IMR-90 (cell line): ENCODE measurements around the gene OR2F1. TPM values are rescaled to one million over a fixed set of nuclear protein-coding genes. Genes with fewer than 3 reads are reported as not detected.

ENCODE experiments used
- ATAC-seq: fragments of 200-7000 bp; cut with Tn5 transposase; 2 replicates; pipeline ENCODE4 v1.9.1; 2020; ENCODE audit warnings: low read depth, mild to moderate bottlenecking, moderate library complexity
- BruUV-seq: library from RNA; stranded (reverse); fragments of 400-500 nt; replicated peaks from 2 replicates; lab custom pipeline; 2021; lab: Mats Ljungman, UMichigan
- CTCF ChIA-PET: fragments of 300-600 bp; formaldehyde crosslinking; extraction: SDS; loops from one replicate; lab custom pipeline; 2021; ENCODE audit warnings: antibody characterized with exemption; lab: Yijun Ruan, JAX
- POLR2A ChIA-PET: fragments of 300-600 bp; sonication (Branson Sonifier 250); formaldehyde crosslinking; loops from one replicate; lab custom pipeline; 2022; ENCODE audit warnings: antibody characterized with exemption; ENCODE audit not compliant: unreplicated experiment; lab: Charles Lee
- DNase-seq: peaks from one replicate; pipeline ENCODE4 v3.0.0; 2013
- H2AFZ ChIP-seq: replicated peaks from 2 replicates; pipeline ENCODE3; 2013; ENCODE audit warnings: low read length, mild to moderate bottlenecking; ENCODE audit not compliant: poor library complexity
- H2AK5ac ChIP-seq: 2 replicates; pipeline ENCODE4 v1.6.1; 2013; ENCODE audit warnings: low read depth, low read length, inconsistent platforms
- H2AK9ac ChIP-seq: replicated peaks from 2 replicates; pipeline ENCODE3; 2013; ENCODE audit warnings: mild to moderate bottlenecking, low read depth, low read length, moderate library complexity; ENCODE audit not compliant: poor library complexity
- H2BK120ac ChIP-seq: 2 replicates; pipeline ENCODE4 v1.6.1; 2013; ENCODE audit warnings: low read depth, low read length, inconsistent platforms
- H2BK15ac ChIP-seq: 3 replicates; pipeline ENCODE4 v1.6.1; 2013; ENCODE audit warnings: low read depth, low read length, inconsistent platforms
- H2BK20ac ChIP-seq: 2 replicates; pipeline ENCODE4 v1.6.1; 2013; ENCODE audit warnings: low read depth, mild to moderate bottlenecking, inconsistent platforms, low read length, moderate library complexity
- H2BK5ac ChIP-seq: 2 replicates; pipeline ENCODE4 v1.6.1; 2013; ENCODE audit warnings: mild to moderate bottlenecking, low read depth, low read length, inconsistent platforms; ENCODE audit not compliant: poor library complexity, severe bottlenecking
- H3K14ac ChIP-seq: replicated peaks from 2 replicates; pipeline ENCODE4 v1.6.1; 2013; ENCODE audit warnings: low read depth, low read length, inconsistent platforms
- H3K18ac ChIP-seq: 2 replicates; pipeline ENCODE4 v1.6.1; 2013; ENCODE audit warnings: low read depth, low read length, control low read depth
- H3K23ac ChIP-seq: 2 replicates; pipeline ENCODE4 v1.6.1; 2013; ENCODE audit warnings: low read depth, low read length, inconsistent platforms
- H3K27ac ChIP-seq: 2 replicates; pipeline ENCODE4 v1.5.1; 2013; ENCODE audit warnings: mild to moderate bottlenecking, control low read depth, low read length; ENCODE audit not compliant: insufficient read depth
- H3K27me3 ChIP-seq: 2 replicates; pipeline ENCODE4 v1.6.1; 2013; ENCODE audit warnings: low read length; ENCODE audit not compliant: control insufficient read depth, insufficient read depth
- H3K36me3 ChIP-seq: 2 replicates; pipeline ENCODE4 v1.6.1; 2013; ENCODE audit warnings: low read length, mixed read lengths; ENCODE audit not compliant: control insufficient read depth, insufficient read depth
- H3K4ac ChIP-seq: 2 replicates; pipeline ENCODE4 v1.6.1; 2013; ENCODE audit warnings: low read depth, low read length, inconsistent platforms
- H3K4me1 ChIP-seq: 2 replicates; pipeline ENCODE4 v1.6.1; 2013; ENCODE audit warnings: low read length, mixed read lengths; ENCODE audit not compliant: control insufficient read depth, insufficient read depth
- H3K4me2 ChIP-seq: 2 replicates; pipeline ENCODE4 v1.6.1; 2013; ENCODE audit warnings: low read depth, mild to moderate bottlenecking, control low read depth, low read length, moderate library complexity
- H3K4me3 ChIP-seq: 2 replicates; pipeline ENCODE4 v1.5.1; 2013; ENCODE audit warnings: low read depth, mild to moderate bottlenecking, control low read depth, low read length, moderate library complexity; ENCODE audit not compliant: insufficient read depth
- H3K56ac ChIP-seq: 2 replicates; pipeline ENCODE4 v1.6.1; 2013; ENCODE audit warnings: low read length, inconsistent platforms; ENCODE audit not compliant: insufficient read depth; ENCODE audit errors: extremely low read depth
- H3K79me1 ChIP-seq, 2 experiments: 2 replicates each; pipeline ENCODE4 v1.6.1; 2013; ENCODE audit warnings: low read length in 2 of 2, inconsistent platforms in 1 of 2, low read depth in 1 of 2
- H3K9ac ChIP-seq: 2 replicates; pipeline ENCODE4 v1.6.1; 2013; ENCODE audit warnings: low read depth, low read length, control low read depth
- H3K9me1 ChIP-seq: 2 replicates; pipeline ENCODE4 v1.6.1; 2013; ENCODE audit warnings: low read length, inconsistent platforms; ENCODE audit not compliant: insufficient read depth
- H3K9me3 ChIP-seq: 2 replicates; pipeline ENCODE4 v1.6.1; 2013; ENCODE audit warnings: low read length; ENCODE audit not compliant: control insufficient read depth, insufficient read depth
- H4K20me1 ChIP-seq: 2 replicates; pipeline ENCODE4 v1.6.1; 2013; ENCODE audit warnings: low read length, inconsistent platforms; ENCODE audit not compliant: insufficient read depth
- H4K5ac ChIP-seq: 2 replicates; pipeline ENCODE4 v1.6.1; 2013; ENCODE audit warnings: mild to moderate bottlenecking, low read depth, low read length, control low read depth
- H4K8ac ChIP-seq, 2 experiments: 2 replicates each; pipeline ENCODE4 v1.6.1; 2013; ENCODE audit warnings: low read depth in 2 of 2, low read length in 2 of 2, control low read depth in 1 of 2, inconsistent platforms in 1 of 2
- H4K91ac ChIP-seq: 2 replicates; pipeline ENCODE4 v1.6.1; 2013; ENCODE audit warnings: low read depth, low read length, inconsistent platforms; ENCODE audit not compliant: insufficient read depth
- BHLHE40 ChIP-seq: fragments of 150-350 bp; IDR thresholded peaks from 2 replicates; pipeline ENCODE4 v1.6.1; 2016; ENCODE audit warnings: mild to moderate bottlenecking, low read depth, low read length
- CEBPB ChIP-seq: IDR thresholded peaks from 2 replicates; pipeline ENCODE4 v1.6.1; 2012; ENCODE audit warnings: low read depth, low read length, improper control_type of control experiment
- CHD1 ChIP-seq: IDR thresholded peaks from 2 replicates; pipeline ENCODE4 v1.6.1; 2012; ENCODE audit warnings: low read depth, low read length, improper control_type of control experiment
- CTCF ChIP-seq: conservative IDR thresholded peaks from 2 replicates; pipeline ENCODE4 v1.5.1; 2012; ENCODE audit warnings: mild to moderate bottlenecking, low read depth, low read length, improper control_type of control experiment
- ELK1 ChIP-seq: fragments of 150-350 bp; IDR thresholded peaks from 2 replicates; pipeline ENCODE4 v1.6.1; 2016; ENCODE audit warnings: low read depth, mild to moderate bottlenecking, low read length, moderate library complexity, borderline replicate concordance
- FOS ChIP-seq: fragments of 150-350 bp; IDR thresholded peaks from 2 replicates; pipeline ENCODE4 v1.6.1; 2016; ENCODE audit warnings: low read depth, low read length
- MAFK ChIP-seq: IDR thresholded peaks from 2 replicates; pipeline ENCODE4 v1.6.1; 2012; ENCODE audit warnings: low read depth, low read length, improper control_type of control experiment
- MXI1 ChIP-seq: IDR thresholded peaks from 2 replicates; pipeline ENCODE4 v1.6.1; 2012; ENCODE audit warnings: low read depth, mild to moderate bottlenecking, low read length, moderate library complexity, borderline replicate concordance
- NFE2L2 ChIP-seq: fragments of 150-350 bp; IDR thresholded peaks from 2 replicates; pipeline ENCODE4 v1.6.1; 2016; ENCODE audit warnings: low read depth, mild to moderate bottlenecking, low read length
- POLR2A ChIP-seq: IDR thresholded peaks from 2 replicates; pipeline ENCODE4 v1.6.1; 2012; ENCODE audit warnings: mild to moderate bottlenecking, low read depth, low read length
- RAD21 ChIP-seq: IDR thresholded peaks from 2 replicates; pipeline ENCODE4 v1.6.1; 2012; ENCODE audit warnings: low read length, improper control_type of control experiment
- RCOR1 ChIP-seq: IDR thresholded peaks from 2 replicates; pipeline ENCODE4 v1.6.1; 2012; ENCODE audit warnings: mild to moderate bottlenecking, low read length, improper control_type of control experiment; ENCODE audit not compliant: insufficient replicate concordance
- RFX5 ChIP-seq: IDR thresholded peaks from 2 replicates; pipeline ENCODE4 v1.8.0; 2012; ENCODE audit warnings: low read depth, mild to moderate bottlenecking, low read length, moderate library complexity
- SMC3 ChIP-seq: fragments of 150-350 bp; IDR thresholded peaks from 2 replicates; pipeline ENCODE4 v1.6.1; 2016; ENCODE audit warnings: low read depth, mild to moderate bottlenecking, antibody characterized with exemption, low read length, moderate library complexity
- USF2 ChIP-seq: fragments of 150-350 bp; IDR thresholded peaks from 2 replicates; pipeline ENCODE4 v1.6.1; 2017; ENCODE audit warnings: mild to moderate bottlenecking, antibody characterized with exemption, low read length, low read depth
- WGBS, 2 experiments: methylation state at CpG; one replicate each; pipeline versions ENCODE4 v1.1.5 to v1.1.7; 2013; ENCODE audit warnings: missing lambda C conversion rate in 2 of 2; ENCODE audit not compliant: insufficient read length in 1 of 2; ENCODE audit errors: extremely low coverage in 2 of 2; 5-methylcytosine and 5-hydroxymethylcytosine counted together
- dilution Hi-C: fragments of 300-500 bp; cut with HindIII; formaldehyde crosslinking; loops from one replicate; pipeline ENCODE4 v1.14.3; 2018; ENCODE audit warnings: low sequenced_read_pairs; ENCODE audit not compliant: unreplicated experiment
- in situ Hi-C: fragments of 300-500 bp; cut with MboI; formaldehyde crosslinking; loops from 3 replicates; pipeline ENCODE4 v1.14.3; 2019; ENCODE audit warnings: low sequenced_read_pairs, inconsistent platforms, mixed read lengths
- intact Hi-C: fragments of 100-400 bp; cut with micrococcal nuclease; formaldehyde crosslinking; loops from 2 replicates; pipeline ENCODE4 v1.10.0; 2022
- polyA plus RNA-seq, 3 experiments: library from polyadenylated mRNA; depleted of rRNA; stranded (reverse); fragments of >200 nt; gene quantifications; 2 replicates each; pipeline ENCODE4 v1.2.3, GENCODE V29; 2012; ENCODE audit warnings: low replicate concordance in 1 of 3
- total RNA-seq: library from RNA; depleted of rRNA; stranded (reverse); fragments of >200 nt; gene quantifications from 2 replicates; pipeline ENCODE4 v1.2.3, GENCODE V29; 2012

OR2F1 gene
- total and polyA plus RNA-seq, 2 of the 4 experiments (the other 2 are of a cell fraction) = not detected

GRCh38 chr7:143960813-143961610, 6.4 kb downstream of the OR2F1 start:
- no peak overlapping the region for H2BK20ac ChIP-seq
- ChIA-PET CTCF (interaction anchor here (0.6 kb wide), 1 partner anchor 65 kb away, joined by 3 read pairs; no protein-coding TSS in a partner anchor), POLR2A (no interaction called here)
- H3K4me1 ChIP-seq = 0 out of 2 replicates have a peak, but pooled peaks cover 1% of the 10 kb centered on the region
- H3K14ac ChIP-seq = no peak overlapping the region
- H3K27ac ChIP-seq = no peak overlapping the region
- intact Hi-C loops = no loop called here
- H3K9me3 ChIP-seq = no peaks in the 10 kb centered on the region
- H3K56ac ChIP-seq = no peak overlapping the region
- dilution Hi-C loops = no loop called here
- no peak overlapping the region for H3K23ac ChIP-seq
- in situ Hi-C loops = no loop called here
- no peak overlapping the region for H4K8ac ChIP-seq
- TF ChIP-seq USF2 (no peak), MAFK (no peak), RFX5 (no peak), NFE2L2 (no peak), CEBPB (no peak), SMC3 (no peak), RCOR1 (no peak), MXI1 (no peak), ELK1 (no peak), FOS (no peak), POLR2A (no peak), BHLHE40 (no peak), CHD1 (no peak), RAD21 (no peak), CTCF (no peak)
- no peak overlapping the region for H2AK9ac ChIP-seq
- H3K36me3 ChIP-seq = no peaks in the 10 kb centered on the region
- peaks cover 3% of the 10 kb centered on the region; the same call in 1 of the 2 replicates for H3K27me3 ChIP-seq
- BruUV-seq = no TSS peak
- H4K5ac ChIP-seq = no peak overlapping the region
- H2BK15ac ChIP-seq = no peak overlapping the region
- ATAC-seq (no peak), DNase-seq (no peak)
- H3K9me1 ChIP-seq = no peaks in the 10 kb centered on the region
- H2BK120ac ChIP-seq = no peak overlapping the region
- no peak overlapping the region for H2BK5ac ChIP-seq
- H3K9ac ChIP-seq = no peak overlapping the region
- no CpG with 5 or more reads among the region's 5 CpGs for WGBS, 2 experiments
- H4K20me1 ChIP-seq = no peaks in the 10 kb centered on the region
- H2AK5ac ChIP-seq = no peak overlapping the region
- no peak overlapping the region for H3K4me2 ChIP-seq
- no peak overlapping the region for H4K91ac ChIP-seq
- H3K4me3 ChIP-seq = no peak overlapping the region
- no peak overlapping the region for H3K4ac ChIP-seq
- H3K79me1 ChIP-seq = no peaks in the 10 kb centered on the region
- no peak overlapping the region for H2AFZ ChIP-seq
- H3K18ac ChIP-seq = no peak overlapping the region
